Kidney epithelial cell (primary cell): ENCODE results near the gene NDUFA3. TPM values are rescaled to one million over a fixed set of nuclear protein-coding genes. Genes with fewer than 3 reads are reported as not detected.

Experiments used
- DNase-seq: peaks from one replicate; pipeline ENCODE4 v3.0.0-alpha.2; 2010; ENCODE audit warnings: low read depth
- H3K27me3 ChIP-seq: 2 replicates; pipeline ENCODE4 v1.6.0; 2011; ENCODE audit warnings: low read length; ENCODE audit not compliant: control insufficient read depth, insufficient read depth
- H3K36me3 ChIP-seq: 2 replicates; pipeline ENCODE4 v1.5.1; 2011; ENCODE audit warnings: low read length; ENCODE audit not compliant: control insufficient read depth, insufficient read depth
- H3K4me3 ChIP-seq: 2 replicates; pipeline ENCODE4 v1.5.1; 2011; ENCODE audit warnings: low read depth, mild to moderate bottlenecking, control low read depth, low read length
- CTCF ChIP-seq: IDR thresholded peaks from 2 replicates; pipeline ENCODE4 v1.5.1; 2011; ENCODE audit warnings: mild to moderate bottlenecking, moderate library complexity, low read length, control low read depth, inconsistent platforms; ENCODE audit not compliant: insufficient read depth, poor library complexity, severe bottlenecking
- total RNA-seq: library from RNA; depleted of rRNA; stranded (reverse); fragments of >200 nt; gene quantifications from 2 replicates; pipeline ENCODE4 v1.2.3, GENCODE V29; 2015

The NDUFA3 gene
- total RNA-seq, 1 donor from 2014 or later = 39.4 TPM

- H3K36me3 ChIP-seq = peaks cover 8% of the 10 kb centered on the region
- no peaks in the 10 kb centered on the region for H3K27me3 ChIP-seq
- no peak for TF ChIP-seq CTCF
- no peak overlapping the region for H3K4me3 ChIP-seq
- DNase-seq = no peak
Observed at GRCh38 chr19:54151362-54152035, 48.8 kb downstream of the NDUFA3 start.

- no peaks in the 10 kb centered on the region for H3K27me3 ChIP-seq
- H3K36me3 ChIP-seq = peaks cover 8% of the 10 kb centered on the region
- DNase-seq = no peak
- no peak for TF ChIP-seq CTCF
- H3K4me3 ChIP-seq = no peak overlapping the region
Observed at GRCh38 chr19:54152267-54152666, 49.6 kb downstream of the NDUFA3 start.

- H3K36me3 ChIP-seq = peaks cover 8% of the 10 kb centered on the region
- no peak for DNase-seq
- no peak for TF ChIP-seq CTCF
Observed at GRCh38 chr19:54152878-54153524, 50.3 kb downstream of the NDUFA3 start.

GRCh38 chr19:54153731-54154326 lies 51.2 kb downstream of the NDUFA3 start:
- H3K4me3 ChIP-seq = no peak overlapping the region
- H3K27me3 ChIP-seq = no peaks in the 10 kb centered on the region
- no peak for TF ChIP-seq CTCF
- H3K36me3 ChIP-seq = peaks cover 8% of the 10 kb centered on the region
- DNase-seq = no peak

More at GRCh38 chr19:54152878-54153524, 50.3 kb downstream of the NDUFA3 start:
- no peaks in the 10 kb centered on the region for H3K27me3 ChIP-seq
- no peak overlapping the region for H3K4me3 ChIP-seq

DNA sequence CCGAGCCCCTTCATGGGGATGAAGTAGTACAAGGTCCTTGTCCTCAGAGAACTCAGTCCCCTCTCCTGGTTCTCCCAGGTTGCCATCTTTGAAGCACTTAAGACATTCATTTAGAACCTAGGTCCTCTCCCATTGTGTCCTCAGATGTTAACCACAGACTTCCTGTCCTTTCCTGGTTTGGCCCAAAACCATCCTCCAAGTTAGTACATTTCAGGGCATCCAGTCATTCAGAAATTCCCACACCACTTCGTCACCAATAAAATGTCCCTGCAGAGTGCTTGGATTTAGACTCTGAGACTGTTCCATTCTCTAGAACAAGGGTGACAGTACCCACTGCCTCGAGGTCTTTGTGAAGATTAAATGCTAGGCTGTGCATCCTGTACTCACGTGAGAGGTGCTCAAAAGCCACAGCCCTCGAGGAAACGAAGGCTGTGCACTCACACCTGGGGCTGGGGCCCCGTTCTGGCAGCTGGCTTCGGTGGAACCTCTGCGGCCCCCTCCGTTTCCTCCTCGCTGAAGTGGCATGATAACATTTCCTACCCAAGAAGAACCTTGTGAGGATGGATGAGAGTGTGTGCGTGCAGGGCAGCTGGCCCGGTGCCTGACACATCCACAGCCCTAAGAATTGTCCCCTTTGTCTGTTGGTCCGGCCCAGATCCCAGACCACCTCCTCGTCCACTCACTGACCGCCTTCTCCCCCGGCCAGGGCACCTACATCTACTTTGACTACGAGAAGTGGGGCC lies 52.1 kb downstream of the NDUFA3 start:
- Histone ChIP-seq H3K36me3 (peaks cover 5% of the 10 kb centered on the region), H3K27me3 (no peaks in the 10 kb centered on the region), H3K4me3 (no peak overlapping the region)
- no peak for TF ChIP-seq CTCF
- DNase-seq = no peak
